ENCODE measurements around the gene LNPEP.

LNPEP gene

GRCh38 chr5:97070234-97070633, 134.4 kb downstream of the LNPEP start:
- TF ChIP-seq CTCF (IDR thresholded peaks at IDR 0.05; ENCODE audit: control insufficient read depth, insufficient read depth, low read depth, low read length, missing control alignments) = no peak
- no peak for DNase-seq (ENCODE audit: low read depth)
- H3K4me3 ChIP-seq (ENCODE audit: control insufficient read depth, low read depth, low read length) = no peak overlapping the region

GRCh38 chr5:97071101-97071500, 135.2 kb downstream of the LNPEP start:
- TF ChIP-seq CTCF (IDR thresholded peaks at IDR 0.05; ENCODE audit: control insufficient read depth, insufficient read depth, low read depth, low read length, missing control alignments) = no peak
- DNase-seq (ENCODE audit: low read depth) = peak; percentile 47
- no peak overlapping the region for H3K4me3 ChIP-seq (ENCODE audit: control insufficient read depth, low read depth, low read length)

GRCh38 chr5:97071993-97072392, 136.1 kb downstream of the LNPEP start:
- no peak overlapping the region for H3K4me3 ChIP-seq (ENCODE audit: control insufficient read depth, low read depth, low read length)
- no peak for TF ChIP-seq CTCF (IDR thresholded peaks at IDR 0.05; ENCODE audit: control insufficient read depth, insufficient read depth, low read depth, low read length, missing control alignments)
- DNase-seq (ENCODE audit: low read depth) = no peak

DNA sequence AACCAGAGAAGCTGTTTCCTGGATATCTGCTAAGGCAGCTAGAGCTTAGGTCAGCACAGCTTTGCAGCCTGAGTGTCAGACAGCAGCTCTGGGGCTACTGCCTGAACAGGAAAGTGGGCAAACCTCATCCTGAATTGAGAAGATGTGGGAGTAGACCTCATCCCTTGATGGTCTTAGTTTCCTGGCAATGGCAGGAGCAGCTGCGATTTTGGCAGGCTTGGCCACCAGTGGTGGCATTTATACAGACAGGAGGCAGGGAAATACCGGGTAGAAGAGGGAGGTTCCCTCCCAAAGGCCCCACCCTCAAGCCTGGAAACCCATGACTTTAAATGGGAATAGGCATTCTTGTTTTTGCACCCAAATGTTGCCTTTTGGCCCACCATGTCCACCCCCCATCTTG, 136.8 kb downstream of the LNPEP start:
- no peak for TF ChIP-seq CTCF (IDR thresholded peaks at IDR 0.05; ENCODE audit: control insufficient read depth, insufficient read depth, low read depth, low read length, missing control alignments)
- no peak for DNase-seq (ENCODE audit: low read depth)

GRCh38 chr5:97073420-97073819, 137.5 kb downstream of the LNPEP start:
- no peak for DNase-seq (ENCODE audit: low read depth)
- no peak for TF ChIP-seq CTCF (IDR thresholded peaks at IDR 0.05; ENCODE audit: control insufficient read depth, insufficient read depth, low read depth, low read length, missing control alignments)

More for the DNA sequence above, 136.8 kb downstream of the LNPEP start:
- H3K4me3 ChIP-seq (ENCODE audit: control insufficient read depth, low read depth, low read length) = no peak overlapping the region

DNA sequence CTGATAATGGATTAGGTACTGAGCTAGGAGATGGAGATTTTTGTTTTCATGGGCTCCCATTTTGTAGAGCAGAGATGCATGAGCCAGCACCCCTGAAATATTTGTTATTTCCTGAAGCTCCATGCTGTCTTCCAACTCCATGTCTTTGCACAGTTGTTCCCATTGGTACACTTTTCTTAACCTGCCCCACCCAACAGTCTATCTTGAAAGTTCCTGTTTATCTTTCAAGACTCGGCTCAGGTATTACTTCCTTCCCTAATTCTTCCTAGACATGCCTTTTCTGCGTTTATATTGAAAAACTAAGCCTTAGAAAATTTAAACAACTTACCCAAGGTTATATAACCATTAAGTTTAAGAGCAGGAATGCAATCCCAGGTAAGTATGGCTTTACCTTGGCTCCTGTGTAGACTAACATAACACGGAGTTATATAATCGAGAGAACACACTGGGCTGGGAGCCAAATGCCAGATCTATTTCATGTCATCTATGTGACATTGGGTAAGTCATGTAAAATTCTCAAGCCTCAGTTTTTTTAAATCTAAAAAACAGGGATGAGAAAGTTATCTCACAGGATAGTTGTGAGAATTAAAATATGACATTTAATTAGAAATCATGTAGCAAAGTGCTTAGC, 139.1 kb downstream of the LNPEP start:
- no peak for TF ChIP-seq CTCF (IDR thresholded peaks at IDR 0.05; ENCODE audit: control insufficient read depth, insufficient read depth, low read depth, low read length, missing control alignments)
- H3K4me3 ChIP-seq (ENCODE audit: control insufficient read depth, low read depth, low read length) = no peak overlapping the region
- no peak for DNase-seq (ENCODE audit: low read depth)

More at GRCh38 chr5:97073420-97073819, 137.5 kb downstream of the LNPEP start:
- no peak overlapping the region for H3K4me3 ChIP-seq (ENCODE audit: control insufficient read depth, low read depth, low read length)

All from AG09309 (cell line).